Peyer's patch (tissue), 4 donors: ENCODE measurements around the gene TBC1D12. TPM values are rescaled to one million over a fixed set of nuclear protein-coding genes. Genes with fewer than 3 reads are reported as not detected.
"Not testable (repeated sequence)": the region's sequence is repeated elsewhere in the genome, so short reads cannot be mapped to it uniquely, and the experiment has no call there.

Experiments used
- DNase-seq, 3 donors: peaks; one replicate each; pipeline ENCODE4 v3.0.0-alpha.2; 2017 to 2019
- H3K27ac ChIP-seq, 4 donors: fragments of 200-600 bp; sonication (generic); one replicate each; pipeline ENCODE4 v1.5.1; 2016 to 2019
- H3K27me3 ChIP-seq, 2 donors: fragments of 200-600 bp; sonication (generic); one replicate each; pipeline ENCODE4 v1.5.1; 2019
- H3K36me3 ChIP-seq, 3 donors: fragments of 200-600 bp; sonication (generic); one replicate each; pipeline ENCODE4 v1.5.1; 2016 to 2019
- H3K4me1 ChIP-seq, 4 donors: fragments of 200-600 bp; sonication (generic); one replicate each; pipeline ENCODE4 v1.5.1; 2016 to 2019
- H3K4me3 ChIP-seq, 4 donors: fragments of 200-600 bp; sonication (generic); 1 replicate in 3 of 4; 2 replicates in 1 of 4; pipeline ENCODE4 v1.5.1; 2016 to 2019; ENCODE audit warnings: mild to moderate bottlenecking in 1 of 4
- H3K9me3 ChIP-seq, 4 donors: fragments of 200-600 bp; sonication (generic); one replicate each; pipeline ENCODE4 v1.5.1; 2016 to 2019; ENCODE audit warnings: mild to moderate bottlenecking in 1 of 4
- POLR2A ChIP-seq, 2 donors: fragments of 450-650 bp; IDR thresholded peaks; one replicate each; pipeline ENCODE4 v1.5.1; 2017; ENCODE audit warnings: antibody characterized with exemption in 2 of 2, mild to moderate bottlenecking in 2 of 2, moderate library complexity in 2 of 2
- total RNA-seq, 4 donors: library from RNA; depleted of rRNA; stranded (reverse); fragments of >200 nt; gene quantifications; one replicate each; pipeline ENCODE4 v1.1.0, GENCODE V29; 2016
- TF ChIP-seq, protein P1 (sequence below), 6 experiments: fragments of 450-650 bp in 4 of 6; fragments of 200-600 bp in 2 of 6; sonication (generic) in 1 of 6; IDR thresholded peaks; one replicate each; pipeline ENCODE4 v1.5.1; 2017 to 2019; ENCODE audit warnings: antibody characterized with exemption in 6 of 6, mild to moderate bottlenecking in 3 of 6, moderate library complexity in 1 of 6

Gene TBC1D12
- total RNA-seq, 4 donors from 2014 or later, result 16.5 to 30.6 (median 24.5) TPM

GRCh38 chr10:94545391-94546048 lies 143.2 kb downstream of the TBC1D12 start, which contains the start of gene HELLS:
HELLS (plus strand) TSS chr10:94545788; CDS start chr10:94545922, 134 bp downstream.
- DNase-seq, result peak; percentile 60 to 88 (median 88)
- H3K27me3 ChIP-seq, result no peaks in the 10 kb centered on the region
- H3K27ac ChIP-seq, result peak within 1 kb of the TSS; percentile 45 to 65 (median 62)
- H3K9me3 ChIP-seq, result no peaks in the 10 kb centered on the region
- no peak for TF ChIP-seq POLR2A (IDR thresholded peaks at IDR 0.05)
- TF ChIP-seq, protein P1, sequence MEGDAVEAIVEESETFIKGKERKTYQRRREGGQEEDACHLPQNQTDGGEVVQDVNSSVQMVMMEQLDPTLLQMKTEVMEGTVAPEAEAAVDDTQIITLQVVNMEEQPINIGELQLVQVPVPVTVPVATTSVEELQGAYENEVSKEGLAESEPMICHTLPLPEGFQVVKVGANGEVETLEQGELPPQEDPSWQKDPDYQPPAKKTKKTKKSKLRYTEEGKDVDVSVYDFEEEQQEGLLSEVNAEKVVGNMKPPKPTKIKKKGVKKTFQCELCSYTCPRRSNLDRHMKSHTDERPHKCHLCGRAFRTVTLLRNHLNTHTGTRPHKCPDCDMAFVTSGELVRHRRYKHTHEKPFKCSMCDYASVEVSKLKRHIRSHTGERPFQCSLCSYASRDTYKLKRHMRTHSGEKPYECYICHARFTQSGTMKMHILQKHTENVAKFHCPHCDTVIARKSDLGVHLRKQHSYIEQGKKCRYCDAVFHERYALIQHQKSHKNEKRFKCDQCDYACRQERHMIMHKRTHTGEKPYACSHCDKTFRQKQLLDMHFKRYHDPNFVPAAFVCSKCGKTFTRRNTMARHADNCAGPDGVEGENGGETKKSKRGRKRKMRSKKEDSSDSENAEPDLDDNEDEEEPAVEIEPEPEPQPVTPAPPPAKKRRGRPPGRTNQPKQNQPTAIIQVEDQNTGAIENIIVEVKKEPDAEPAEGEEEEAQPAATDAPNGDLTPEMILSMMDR (IDR thresholded peaks at IDR 0.05), result peak in 2 of 6 experiments; percentile 14 to 21
- peak within 1 kb of the TSS; percentile 58 to 83 (median 76) for H3K4me3 ChIP-seq
- peaks cover 0 to 16% (median 3%) of the 10 kb centered on the region in 4 donors for H3K4me1 ChIP-seq
- no peaks in the 10 kb centered on the region for H3K36me3 ChIP-seq

DNA sequence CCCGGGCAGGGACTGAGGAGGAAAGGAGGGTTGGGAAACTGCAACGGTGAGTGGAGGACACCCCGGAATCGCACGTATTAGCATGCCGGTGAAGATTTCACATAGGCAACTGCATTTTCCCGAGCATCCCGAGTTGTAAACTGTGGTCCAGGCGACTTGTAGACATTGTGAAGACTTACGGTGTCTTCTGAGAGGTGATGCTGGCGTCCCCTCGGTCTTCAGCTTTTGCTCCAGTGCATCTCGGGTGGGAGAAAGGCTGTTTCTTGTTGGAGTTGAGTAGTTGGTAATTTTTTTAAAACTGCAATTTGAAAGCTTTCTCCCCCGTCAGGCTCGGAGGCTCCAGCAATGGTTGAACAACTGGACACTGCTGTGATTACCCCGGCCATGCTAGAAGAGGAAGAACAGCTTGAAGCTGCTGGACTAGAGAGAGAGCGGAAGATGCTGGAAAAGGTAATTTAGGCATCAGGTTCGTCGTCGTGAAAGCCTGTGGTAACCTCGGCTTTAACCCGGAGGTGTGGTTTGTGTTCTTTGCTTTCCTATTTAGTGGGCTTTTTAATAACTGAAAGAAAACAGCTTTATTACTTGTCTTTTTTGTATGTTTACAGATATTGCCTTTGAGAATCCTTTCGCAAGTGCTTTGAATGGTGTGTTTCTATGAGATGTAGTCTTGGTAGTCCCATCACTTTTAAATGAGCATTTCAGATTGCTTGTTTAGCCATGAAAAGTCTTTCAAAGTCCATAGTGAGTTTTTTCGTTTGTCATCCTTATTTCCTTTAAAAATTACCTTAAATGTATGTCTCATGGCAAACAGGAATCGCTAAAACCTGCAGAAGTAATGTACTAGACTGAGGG lies 143.9 kb downstream of the TBC1D12 start:
- TF ChIP-seq, protein P1 (IDR thresholded peaks at IDR 0.05), result no peak
- TF ChIP-seq POLR2A (IDR thresholded peaks at IDR 0.05), result no peak
- peak overlapping the region; percentile 45 to 65 (median 62) for H3K27ac ChIP-seq
- H3K9me3 ChIP-seq, result no peaks in the 10 kb centered on the region
- peak overlapping the region; percentile 58 to 83 (median 76) for H3K4me3 ChIP-seq
- H3K4me1 ChIP-seq, result peaks cover 0 to 16% (median 3%) of the 10 kb centered on the region in 4 donors
- H3K27me3 ChIP-seq, result no peaks in the 10 kb centered on the region
- H3K36me3 ChIP-seq, result no peaks in the 10 kb centered on the region
- DNase-seq, result no peak

GRCh38 chr10:94546901-94547185 lies 144.5 kb downstream of the TBC1D12 start:
- no peaks in the 10 kb centered on the region for H3K36me3 ChIP-seq
- H3K4me1 ChIP-seq, result peaks cover 0 to 16% (median 3%) of the 10 kb centered on the region in 4 donors
- DNase-seq, result no peak
- peak overlapping the region in 3 of 4 donors; percentile 75 to 83 (median 76) for H3K4me3 ChIP-seq
- no peaks in the 10 kb centered on the region for H3K27me3 ChIP-seq
- H3K27ac ChIP-seq, result no peak overlapping the region
- TF ChIP-seq POLR2A (IDR thresholded peaks at IDR 0.05), result no peak
- TF ChIP-seq, protein P1 (IDR thresholded peaks at IDR 0.05), result no peak
- no peaks in the 10 kb centered on the region for H3K9me3 ChIP-seq

DNA sequence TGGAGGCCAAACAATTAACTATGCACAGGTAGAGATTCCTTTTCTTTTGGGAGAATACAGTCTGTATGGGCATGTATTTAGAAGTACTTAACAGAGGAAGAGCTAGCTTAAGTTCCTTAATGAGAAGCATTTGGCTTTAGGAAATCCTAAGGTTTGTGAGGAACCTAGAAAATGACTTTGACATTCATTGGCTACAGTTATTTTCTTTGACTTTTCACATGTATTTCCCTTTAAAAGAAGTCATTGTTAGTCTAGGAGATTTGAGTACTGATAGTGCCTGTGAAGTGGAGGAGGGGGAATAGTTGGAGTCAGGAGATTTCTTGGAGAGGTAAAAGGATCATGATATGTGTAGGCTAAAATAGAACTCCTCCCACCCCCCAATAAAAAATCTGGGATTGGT lies 146.9 kb downstream of the TBC1D12 start:
- H3K9me3 ChIP-seq, result no peaks in the 10 kb centered on the region
- H3K4me1 ChIP-seq, result peaks cover 0 to 15% (median 3%) of the 10 kb centered on the region in 4 donors
- no peaks in the 10 kb centered on the region for H3K27me3 ChIP-seq
- H3K36me3 ChIP-seq, result no peaks in the 10 kb centered on the region
- no peak for DNase-seq
- H3K4me3 ChIP-seq, result no peak overlapping the region
- TF ChIP-seq, protein P1 (IDR thresholded peaks at IDR 0.05), result no peak
- no peak for TF ChIP-seq POLR2A (IDR thresholded peaks at IDR 0.05)
- H3K27ac ChIP-seq, result no peak overlapping the region

- H3K4me1 ChIP-seq, H3K36me3 ChIP-seq, H3K27me3 ChIP-seq: not testable (repeated sequence)
Measured at GRCh38 chr10:94567714-94568307, 165.5 kb downstream of the TBC1D12 start.

GRCh38 chr10:94571081-94571480 lies 168.7 kb downstream of the TBC1D12 start:
- Histone ChIP-seq H3K4me3 (no peak overlapping the region), H3K27me3 (no peaks in the 10 kb centered on the region), H3K27ac (no peak overlapping the region), H3K4me1 (no peaks in the 10 kb centered on the region), H3K36me3 (no peaks in the 10 kb centered on the region), H3K9me3 (no peaks in the 10 kb centered on the region)
- no peak for DNase-seq
- TF ChIP-seq, protein P1 (IDR thresholded peaks at IDR 0.05), result no peak
- no peak for TF ChIP-seq POLR2A (IDR thresholded peaks at IDR 0.05)

More at GRCh38 chr10:94567714-94568307, 165.5 kb downstream of the TBC1D12 start:
- not testable (repeated sequence) for H3K27ac ChIP-seq, DNase-seq, H3K9me3 ChIP-seq, H3K4me3 ChIP-seq
